Activated effector memory CD4-positive, alpha-beta T cell treated with Interleukin-2 at 50 U/mL for 16 hours (primary cell): ENCODE results near the gene EPHA2.

Source experiments
- DNase-seq: peaks from one replicate; pipeline ENCODE4 v3.0.0-alpha.2; 2020

Gene EPHA2

GRCh38 chr1:16133007-16133961 is 22.6 kb downstream of the EPHA2 start:
- no peak for DNase-seq

DNA sequence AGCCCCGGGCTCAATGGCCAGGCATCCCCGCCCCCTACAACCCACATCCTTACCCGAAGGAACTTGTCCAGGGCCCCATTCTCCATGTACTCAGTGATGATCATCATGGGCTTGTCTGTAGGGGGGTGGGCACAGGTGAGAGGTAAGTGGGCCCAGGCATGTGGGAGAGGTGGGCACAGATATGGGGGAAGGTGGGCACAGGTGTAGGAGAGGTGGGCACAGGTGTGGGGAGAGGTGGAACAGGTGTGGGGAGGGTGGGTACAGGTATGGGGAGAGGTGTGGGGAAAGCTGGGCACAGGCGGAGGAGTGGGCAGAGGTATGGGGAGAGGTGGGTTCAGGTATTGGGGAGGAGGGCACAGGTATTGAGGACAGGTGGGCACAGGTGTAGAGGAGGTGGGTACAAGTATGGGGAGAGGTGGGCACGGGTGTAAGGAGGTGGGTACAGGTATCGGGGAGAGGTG is 23.5 kb downstream of the EPHA2 start:
- no peak for DNase-seq

GRCh38 chr1:16131636-16132324 is 24.1 kb downstream of the EPHA2 start:
- DNase-seq = no peak

DNA sequence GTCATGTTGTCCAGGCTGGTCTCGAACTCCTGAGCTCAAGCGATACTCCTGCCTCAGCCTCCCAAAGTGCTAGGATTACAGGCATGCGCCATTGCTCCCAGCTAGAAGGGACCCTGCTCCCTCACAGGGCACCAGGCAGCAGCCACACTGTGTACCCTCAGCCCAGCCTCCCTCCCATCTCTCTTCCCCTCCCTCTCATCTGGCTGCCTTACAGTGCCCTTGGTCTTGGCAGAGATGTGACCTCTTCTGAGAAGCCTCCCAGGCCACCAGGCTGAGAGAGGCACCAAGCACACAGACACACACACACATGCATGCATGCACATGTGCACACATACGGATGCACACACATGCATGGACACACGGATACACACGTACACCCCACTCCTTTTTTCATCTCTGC is 25.0 kb downstream of the EPHA2 start:
- DNase-seq = no peak

DNA sequence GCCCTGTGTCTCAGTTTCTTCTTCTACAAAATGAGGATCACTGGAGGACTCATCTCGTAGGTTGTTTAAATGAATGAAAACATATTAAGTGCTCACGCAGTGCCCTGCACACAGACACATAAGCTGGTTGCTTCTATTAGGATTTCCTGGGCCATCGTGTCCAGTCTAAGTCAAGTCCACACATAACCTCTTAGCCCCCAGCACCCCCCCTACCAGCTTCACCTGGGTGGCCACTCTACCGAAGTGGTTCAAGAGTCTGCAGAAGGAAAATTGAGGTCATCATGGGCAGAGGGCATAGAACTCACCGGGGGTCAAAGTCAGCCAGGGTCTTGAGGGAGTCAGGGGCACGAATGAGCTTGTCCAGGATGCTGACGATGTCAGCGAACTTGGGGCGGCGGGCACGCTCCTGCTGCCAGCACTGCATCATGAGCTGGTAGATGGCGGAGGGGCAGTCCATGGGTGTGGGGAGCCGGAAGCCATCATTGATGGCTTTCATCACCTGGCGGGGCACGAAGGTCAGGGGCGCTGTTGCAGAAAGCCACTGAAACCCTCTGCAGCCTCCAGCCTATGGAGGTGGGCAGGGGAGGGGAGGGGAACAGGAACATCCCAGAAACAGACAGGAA is 25.8 kb downstream of the EPHA2 start:
- DNase-seq = no peak

DNA sequence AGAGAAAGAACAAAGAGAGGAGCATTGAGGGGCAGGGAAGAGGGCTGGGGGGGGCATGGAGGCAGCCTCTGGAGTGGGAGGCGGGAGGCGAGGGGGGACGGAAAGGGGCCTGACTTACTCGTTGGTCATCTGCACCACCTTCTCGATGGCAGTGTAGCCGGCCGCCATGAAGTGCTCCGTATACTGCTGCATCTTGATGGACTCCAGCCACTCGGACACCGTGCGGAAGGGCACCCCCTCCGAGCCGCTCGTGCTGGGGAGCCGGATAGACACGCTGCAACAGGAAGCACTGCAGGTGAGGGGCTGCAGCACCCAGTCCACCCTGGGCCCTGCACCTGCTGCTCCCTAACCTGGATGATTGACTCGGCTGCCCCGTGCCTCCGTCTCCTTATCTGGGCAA is 26.6 kb downstream of the EPHA2 start:
- no peak for DNase-seq

DNA sequence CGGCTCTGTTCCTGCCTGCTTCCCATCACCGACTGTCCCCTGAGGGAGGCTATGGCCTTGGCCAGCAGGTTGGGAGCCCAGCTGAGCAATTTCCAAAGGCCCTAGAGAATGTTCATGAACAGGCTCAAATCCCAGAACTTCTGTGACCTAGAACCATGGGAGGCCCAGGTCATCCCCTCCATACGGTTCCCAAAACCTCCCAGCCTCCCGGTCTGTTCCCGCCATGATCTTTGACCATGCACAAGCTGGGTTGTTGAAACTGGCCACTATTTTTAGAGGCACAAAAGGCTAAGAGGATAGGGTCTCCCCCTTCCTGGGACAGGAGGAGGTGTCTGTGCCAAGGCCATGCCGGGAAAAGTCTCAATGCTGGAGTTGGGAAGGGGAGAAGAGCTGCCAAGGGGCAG is 27.5 kb downstream of the EPHA2 start:
- DNase-seq = no peak

DNA sequence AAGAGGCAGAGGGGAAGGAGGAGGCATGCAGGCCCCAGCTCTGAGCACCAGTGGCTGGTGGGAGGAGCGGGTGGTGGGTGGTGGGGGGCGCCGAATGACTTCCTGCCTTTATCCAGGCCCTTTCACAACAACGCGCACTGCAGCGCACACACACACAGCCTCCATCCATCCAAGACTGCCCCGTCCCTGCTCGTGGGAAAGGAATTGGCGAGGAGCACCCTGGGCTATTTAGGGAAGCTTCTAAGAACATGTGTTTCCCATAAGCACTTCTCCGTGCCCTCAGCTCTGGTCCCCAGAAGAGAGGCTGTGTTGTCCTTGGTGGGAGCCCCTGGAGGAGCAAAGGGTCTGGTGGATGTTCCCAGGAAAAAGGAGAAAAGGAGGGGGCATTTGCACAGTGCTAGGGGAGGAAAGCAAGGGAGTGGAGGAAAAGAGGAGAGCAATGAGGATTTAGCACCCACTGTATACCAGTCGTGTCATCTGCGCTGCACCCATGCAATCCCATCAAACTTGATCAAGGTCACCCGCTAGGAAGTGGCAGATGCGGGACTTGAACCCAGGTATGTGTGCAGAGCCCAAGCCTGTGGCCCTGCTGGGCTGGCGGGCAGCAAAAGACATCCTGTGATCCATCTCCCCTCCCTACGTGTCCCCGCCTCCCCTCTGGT is 28.1 kb downstream of the EPHA2 start:
- DNase-seq = no peak

GRCh38 chr1:16126743-16127515 is 28.9 kb downstream of the EPHA2 start:
- DNase-seq = no peak

GRCh38 chr1:16126160-16126559 is 29.7 kb downstream of the EPHA2 start:
- no peak for DNase-seq

GRCh38 chr1:16125483-16125882 is 30.4 kb downstream of the EPHA2 start:
- DNase-seq = no peak

GRCh38 chr1:16125088-16125470 is 30.8 kb downstream of the EPHA2 start:
- no peak for DNase-seq

DNA sequence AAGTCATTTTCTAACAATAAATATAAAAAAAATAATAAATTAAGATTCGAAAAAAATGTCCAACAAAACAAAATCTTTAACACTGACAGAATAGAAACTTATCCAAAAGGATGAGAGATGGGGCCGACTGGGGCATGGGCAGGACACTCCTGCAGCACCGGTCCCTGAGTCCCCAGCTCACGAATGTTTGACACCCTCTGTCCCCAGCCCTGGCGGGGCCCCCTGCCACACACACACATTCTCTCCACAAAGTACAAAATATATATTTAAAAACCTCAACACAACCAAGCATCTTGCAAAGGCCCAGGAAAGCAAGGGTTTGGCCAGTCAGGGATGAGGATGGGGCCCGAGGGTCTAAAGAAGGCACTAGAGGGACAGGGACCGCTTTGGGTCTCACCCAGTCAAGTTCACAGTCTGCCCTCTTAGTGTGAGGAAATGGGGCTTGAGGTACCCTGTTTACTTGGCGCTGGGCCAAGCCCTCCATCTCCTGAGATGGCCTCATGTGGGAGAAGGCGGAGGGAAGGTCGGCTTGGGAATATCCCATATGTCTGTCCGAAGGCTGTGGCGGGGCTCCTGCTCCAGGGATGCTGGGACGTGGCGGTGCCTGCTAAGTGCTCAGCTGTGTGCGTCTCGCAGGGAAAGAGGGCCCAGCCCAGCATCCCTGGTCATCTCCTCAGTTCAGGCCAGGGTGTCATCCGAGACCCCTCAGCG is 31.3 kb downstream of the EPHA2 start:
- DNase-seq = no peak

DNA sequence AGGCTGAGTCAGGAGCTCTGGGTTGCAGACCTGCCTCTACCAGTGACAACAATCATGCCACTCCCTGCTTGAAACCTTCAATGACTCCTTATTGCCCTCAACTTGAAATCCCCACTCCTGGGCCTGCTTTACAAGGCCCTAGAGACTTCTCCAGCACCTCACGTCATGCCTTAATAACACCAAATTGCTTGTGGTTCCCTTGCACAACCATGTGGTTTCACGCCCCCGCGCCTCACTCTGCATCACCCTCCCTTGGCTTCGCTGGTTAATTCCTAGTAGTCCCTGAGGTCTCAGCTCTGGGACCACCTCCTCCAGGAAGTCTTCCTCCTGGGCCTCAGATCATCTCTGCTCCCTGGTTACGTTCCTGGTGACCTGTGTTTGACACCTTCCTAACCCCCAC is 33.0 kb downstream of the EPHA2 start:
- DNase-seq = no peak

GRCh38 chr1:16122350-16122881 is 33.5 kb downstream of the EPHA2 start:
- DNase-seq = no peak

GRCh38 chr1:16120940-16121410 is 34.9 kb downstream of the EPHA2 start:
- DNase-seq = no peak

GRCh38 chr1:16120407-16120806 is 35.5 kb downstream of the EPHA2 start:
- no peak for DNase-seq

- DNase-seq = no peak
Measured at GRCh38 chr1:16119926-16120325, 35.9 kb downstream of the EPHA2 start.

- DNase-seq = no peak
Measured at GRCh38 chr1:16119504-16119903, 36.4 kb downstream of the EPHA2 start.

DNA sequence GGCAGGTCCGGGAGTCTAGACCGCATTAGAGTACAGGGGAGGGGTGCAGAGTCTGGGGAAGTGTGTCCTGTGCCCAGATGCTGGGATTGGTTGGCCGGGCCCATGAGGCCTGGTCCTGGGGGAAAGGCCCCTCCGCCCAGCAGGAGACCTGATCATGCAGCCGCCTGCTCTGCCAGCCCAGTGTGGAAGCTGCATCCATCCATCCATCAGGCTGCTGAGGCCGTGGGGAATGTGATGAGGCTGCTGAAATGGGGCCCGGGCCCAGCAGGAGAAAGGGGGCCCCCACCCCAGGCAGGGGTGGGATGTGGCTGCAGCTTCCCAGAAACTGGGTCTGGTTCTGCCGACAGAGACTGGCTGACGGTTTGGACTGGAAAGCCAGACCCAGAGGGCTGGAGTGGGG is 37.2 kb downstream of the EPHA2 start:
- DNase-seq = no peak

DNA sequence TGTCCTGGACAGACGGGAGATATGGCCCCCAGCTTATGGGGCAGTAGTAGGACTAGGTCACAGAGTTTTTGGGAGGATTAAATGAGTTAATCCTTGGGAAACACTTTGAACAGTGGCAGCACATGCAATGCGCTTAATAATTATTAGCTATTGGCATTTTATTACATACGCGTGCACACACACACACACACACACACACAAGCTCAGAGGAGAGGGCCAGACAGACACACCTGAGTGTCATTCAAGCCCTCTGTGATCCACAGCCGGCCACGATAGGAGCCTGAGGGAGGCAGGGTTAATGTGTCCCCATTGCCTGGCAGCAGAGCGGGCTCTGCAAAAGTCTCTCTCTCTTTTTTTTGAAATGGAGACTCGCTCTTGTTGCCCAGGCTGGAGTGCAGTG is 37.9 kb downstream of the EPHA2 start:
- DNase-seq = no peak
